ENCODE measurements around the gene DLG5. TPM values are rescaled to one million over a fixed set of nuclear protein-coding genes. Genes with fewer than 3 reads are reported as not detected.

The DLG5 gene
- total RNA-seq, 2 experiments from 2014 or later: 3.2 to 3.5 TPM

GRCh38 chr10:77920495-77920894 is 6.1 kb downstream of the DLG5 start:
- no peaks in the 10 kb centered on the region for H3K36me3 Mint-ChIP-seq (ENCODE audit: low read depth)
- peaks cover 34% of the 10 kb centered on the region for H3K27me3 Mint-ChIP-seq (ENCODE audit: low read depth)
- H3K9me3 Mint-ChIP-seq (ENCODE audit: insufficient read depth): no peaks in the 10 kb centered on the region
- ATAC-seq: no peak
- no peak overlapping the region for H3K4me3 Mint-ChIP-seq
- no peak for DNase-seq
- H3K27ac Mint-ChIP-seq: no peak overlapping the region
- peaks cover 4% of the 10 kb centered on the region for H3K4me1 Mint-ChIP-seq (ENCODE audit: low read depth)
- POLR2A ChIA-PET: interaction anchor here (1.1 kb wide), 1 partner anchor 11 kb away, joined by 3 read pairs; no protein-coding TSS in a partner anchor
- CTCF ChIA-PET: no interaction called here

- POLR2A ChIA-PET: no interaction called here
- no peak for DNase-seq
- Mint-ChIP-seq H3K4me1 (ENCODE audit: low read depth) (no peaks in the 10 kb centered on the region), H3K36me3 (ENCODE audit: low read depth) (no peaks in the 10 kb centered on the region), H3K27me3 (ENCODE audit: low read depth) (peaks cover 30% of the 10 kb centered on the region), H3K27ac (no peak overlapping the region), H3K4me3 (no peak overlapping the region), H3K9me3 (ENCODE audit: insufficient read depth) (no peaks in the 10 kb centered on the region)
- CTCF ChIA-PET: no interaction called here
- ATAC-seq: no peak
Measured at GRCh38 chr10:77919713-77920108, 6.8 kb downstream of the DLG5 start.

GRCh38 chr10:77915319-77916105 is 11.0 kb downstream of the DLG5 start:
- Mint-ChIP-seq H3K36me3 (ENCODE audit: low read depth) (no peaks in the 10 kb centered on the region), H3K9me3 (ENCODE audit: insufficient read depth) (no peaks in the 10 kb centered on the region), H3K4me1 (ENCODE audit: low read depth) (peaks cover 7% of the 10 kb centered on the region), H3K4me3 (no peak overlapping the region), H3K27me3 (ENCODE audit: low read depth) (peaks cover 22% of the 10 kb centered on the region), H3K27ac (no peak overlapping the region)
- no peak for ATAC-seq
- no peak for DNase-seq
- POLR2A ChIA-PET: no interaction called here
- CTCF ChIA-PET: no interaction called here

GRCh38 chr10:77913090-77913489 is 13.5 kb downstream of the DLG5 start:
- Mint-ChIP-seq H3K27ac (no peak overlapping the region), H3K4me1 (ENCODE audit: low read depth) (peaks cover 7% of the 10 kb centered on the region), H3K9me3 (ENCODE audit: insufficient read depth) (no peaks in the 10 kb centered on the region), H3K27me3 (ENCODE audit: low read depth) (peaks cover 22% of the 10 kb centered on the region), H3K4me3 (no peak overlapping the region), H3K36me3 (ENCODE audit: low read depth) (no peaks in the 10 kb centered on the region)
- DNase-seq (no peak), ATAC-seq (no peak)
- POLR2A ChIA-PET: no interaction called here
- CTCF ChIA-PET: no interaction called here

- H3K4me1 Mint-ChIP-seq (ENCODE audit: low read depth): peaks cover 7% of the 10 kb centered on the region
- no peak for ATAC-seq
- CTCF ChIA-PET: no interaction called here
- POLR2A ChIA-PET: no interaction called here
- H3K36me3 Mint-ChIP-seq (ENCODE audit: low read depth): no peaks in the 10 kb centered on the region
- H3K4me3 Mint-ChIP-seq: no peak overlapping the region
- peaks cover 25% of the 10 kb centered on the region for H3K27me3 Mint-ChIP-seq (ENCODE audit: low read depth)
- H3K9me3 Mint-ChIP-seq (ENCODE audit: insufficient read depth): no peaks in the 10 kb centered on the region
- H3K27ac Mint-ChIP-seq: no peak overlapping the region
- no peak for DNase-seq
Measured at GRCh38 chr10:77912576-77912975, 14.0 kb downstream of the DLG5 start.

- POLR2A ChIA-PET: no interaction called here
Measured at GRCh38 chr10:77911535-77912123, 14.9 kb downstream of the DLG5 start.

GRCh38 chr10:77910524-77911145 is 15.9 kb downstream of the DLG5 start:
- H3K27ac Mint-ChIP-seq: no peak overlapping the region
- H3K4me3 Mint-ChIP-seq: no peak overlapping the region
- ChIA-PET CTCF (no interaction called here), POLR2A (no interaction called here)
- ATAC-seq (no peak), DNase-seq (no peak)
- no peaks in the 10 kb centered on the region for H3K9me3 Mint-ChIP-seq (ENCODE audit: insufficient read depth)
- peaks cover 24% of the 10 kb centered on the region for H3K27me3 Mint-ChIP-seq (ENCODE audit: low read depth)
- peaks cover 7% of the 10 kb centered on the region for H3K4me1 Mint-ChIP-seq (ENCODE audit: low read depth)
- no peaks in the 10 kb centered on the region for H3K36me3 Mint-ChIP-seq (ENCODE audit: low read depth)

More at GRCh38 chr10:77911535-77912123, 14.9 kb downstream of the DLG5 start:
- Mint-ChIP-seq H3K9me3 (ENCODE audit: insufficient read depth) (no peaks in the 10 kb centered on the region), H3K4me1 (ENCODE audit: low read depth) (peaks cover 7% of the 10 kb centered on the region), H3K27me3 (ENCODE audit: low read depth) (peaks cover 25% of the 10 kb centered on the region), H3K4me3 (no peak overlapping the region), H3K27ac (no peak overlapping the region), H3K36me3 (ENCODE audit: low read depth) (no peaks in the 10 kb centered on the region)
- no peak for ATAC-seq
- CTCF ChIA-PET: no interaction called here
- no peak for DNase-seq

- Mint-ChIP-seq H3K27ac (no peak overlapping the region), H3K36me3 (ENCODE audit: low read depth) (no peaks in the 10 kb centered on the region), H3K4me3 (no peak overlapping the region), H3K9me3 (ENCODE audit: insufficient read depth) (no peaks in the 10 kb centered on the region), H3K27me3 (ENCODE audit: low read depth) (peaks cover 23% of the 10 kb centered on the region), H3K4me1 (ENCODE audit: low read depth) (peaks cover 7% of the 10 kb centered on the region)
- ChIA-PET CTCF (no interaction called here), POLR2A (no interaction called here)
- ATAC-seq (no peak), DNase-seq (no peak)
Measured at GRCh38 chr10:77909749-77910375, 16.7 kb downstream of the DLG5 start.

GRCh38 chr10:77909021-77909748 is 17.4 kb downstream of the DLG5 start:
- Mint-ChIP-seq H3K4me3 (no peak overlapping the region), H3K27me3 (ENCODE audit: low read depth) (peaks cover 18% of the 10 kb centered on the region), H3K36me3 (ENCODE audit: low read depth) (no peaks in the 10 kb centered on the region), H3K4me1 (ENCODE audit: low read depth) (peaks cover 7% of the 10 kb centered on the region), H3K9me3 (ENCODE audit: insufficient read depth) (no peaks in the 10 kb centered on the region), H3K27ac (no peak overlapping the region)
- ATAC-seq: no peak
- ChIA-PET POLR2A (no interaction called here), CTCF (no interaction called here)
- DNase-seq: no peak

- no peak for ATAC-seq
- no peak overlapping the region for H3K27ac Mint-ChIP-seq
- peaks cover 7% of the 10 kb centered on the region for H3K4me1 Mint-ChIP-seq (ENCODE audit: low read depth)
- CTCF ChIA-PET: no interaction called here
- POLR2A ChIA-PET: no interaction called here
- H3K9me3 Mint-ChIP-seq (ENCODE audit: insufficient read depth): no peaks in the 10 kb centered on the region
- peaks cover 17% of the 10 kb centered on the region for H3K27me3 Mint-ChIP-seq (ENCODE audit: low read depth)
- no peak overlapping the region for H3K4me3 Mint-ChIP-seq
- no peaks in the 10 kb centered on the region for H3K36me3 Mint-ChIP-seq (ENCODE audit: low read depth)
- DNase-seq: no peak
Measured at GRCh38 chr10:77907900-77908717, 18.4 kb downstream of the DLG5 start.

- ATAC-seq (no peak), DNase-seq (no peak)
- ChIA-PET CTCF (no interaction called here), POLR2A (no interaction called here)
- no peak overlapping the region for H3K4me3 Mint-ChIP-seq
- no peaks in the 10 kb centered on the region for H3K9me3 Mint-ChIP-seq (ENCODE audit: insufficient read depth)
- H3K27ac Mint-ChIP-seq: no peak overlapping the region
- peaks cover 16% of the 10 kb centered on the region for H3K27me3 Mint-ChIP-seq (ENCODE audit: low read depth)
- no peaks in the 10 kb centered on the region for H3K36me3 Mint-ChIP-seq (ENCODE audit: low read depth)
- peaks cover 3% of the 10 kb centered on the region for H3K4me1 Mint-ChIP-seq (ENCODE audit: low read depth)
Measured at GRCh38 chr10:77907462-77907861, 19.1 kb downstream of the DLG5 start.

All from activated CD8-positive, alpha-beta T cell treated with anti-CD3 and anti-CD28 coated beads, Interleukin-2, amount 10 ng/mL, durations not matched to agents 7 days and 5 days (primary cell).